ENCODE results near the gene GPR152.
"Not testable (repeated sequence)": the region's sequence is repeated elsewhere in the genome, so short reads cannot be mapped to it uniquely, and the experiment has no call there.

Gene GPR152

GRCh38 chr11:67489203-67489884, 36.8 kb upstream of the GPR152 start:
- DNase-seq (ENCODE audit: low spot score): no peak

- no peak for DNase-seq (ENCODE audit: low spot score)
Observed at GRCh38 chr11:67486481-67487195, 34.1 kb upstream of the GPR152 start.

GRCh38 chr11:67485873-67486361, 33.4 kb upstream of the GPR152 start:
- DNase-seq (ENCODE audit: low spot score): peak; percentile 46

GRCh38 chr11:67484847-67485311, 32.4 kb upstream of the GPR152 start:
- peak; percentile 59 for DNase-seq (ENCODE audit: low spot score)

GRCh38 chr11:67483831-67484665, 31.5 kb upstream of the GPR152 start:
- DNase-seq (ENCODE audit: low spot score): peak; percentile 71

- peak; percentile 98 for DNase-seq (ENCODE audit: low spot score)
Observed at GRCh38 chr11:67482827-67483798, 30.6 kb upstream of the GPR152 start, which contains the start of gene AIP. TSS of gene AIP (plus strand) at chr11:67483026. CDS start at chr11:67483159, 133 bp downstream.

GRCh38 chr11:67482275-67482826, 29.8 kb upstream of the GPR152 start:
- DNase-seq (ENCODE audit: low spot score): no peak

- DNase-seq (ENCODE audit: low spot score): not testable (repeated sequence)
Observed at GRCh38 chr11:67477344-67478050, 25.0 kb upstream of the GPR152 start.

- not testable (repeated sequence) for DNase-seq (ENCODE audit: low spot score)
Observed at GRCh38 chr11:67476692-67477091, 24.2 kb upstream of the GPR152 start.

- no peak for DNase-seq (ENCODE audit: low spot score)
Observed at GRCh38 chr11:67472882-67473281, 20.4 kb upstream of the GPR152 start.

- no peak for DNase-seq (ENCODE audit: low spot score)
Observed at GRCh38 chr11:67470337-67471002, 17.9 kb upstream of the GPR152 start.

- DNase-seq (ENCODE audit: low spot score): no peak
Observed at GRCh38 chr11:67469508-67469811, 16.9 kb upstream of the GPR152 start.

GRCh38 chr11:67468759-67469507, 16.4 kb upstream of the GPR152 start, which contains the start of gene TMEM134:
TSS of gene TMEM134 (minus strand) at chr11:67469251. CDS start at chr11:67469192, 59 bp downstream.
- peak; percentile 92 for DNase-seq (ENCODE audit: low spot score)

- no peak for DNase-seq (ENCODE audit: low spot score)
Observed at GRCh38 chr11:67468456-67468758, 15.9 kb upstream of the GPR152 start.

GRCh38 chr11:67468056-67468455, 15.5 kb upstream of the GPR152 start:
- DNase-seq (ENCODE audit: low spot score): no peak

GRCh38 chr11:67466962-67467771, 14.6 kb upstream of the GPR152 start:
- DNase-seq (ENCODE audit: low spot score): no peak

GRCh38 chr11:67466367-67466766, 13.8 kb upstream of the GPR152 start:
- DNase-seq (ENCODE audit: low spot score): no peak

- DNase-seq (ENCODE audit: low spot score): not testable (repeated sequence)
Observed at GRCh38 chr11:67465530-67465929, 13.0 kb upstream of the GPR152 start.

All from CD4-positive, alpha-beta T cell treated with Interleukin-6 at 100 ng/mL for 8 hours (primary cell).